Subcutaneous adipose tissue (tissue), 4 donors: ENCODE data around the gene SPTBN5. TPM values are rescaled to one million over a fixed set of nuclear protein-coding genes. Genes with fewer than 3 reads are reported as not detected.

Source experiments
- CTCF ChIP-seq: fragments of 450-650 bp; IDR thresholded peaks from one replicate; pipeline ENCODE4 v1.5.1; 2016; ENCODE audit warnings: low read depth, mild to moderate bottlenecking, control low read depth, antibody characterized with exemption, moderate library complexity
- total RNA-seq, 4 donors: library from RNA; depleted of rRNA; stranded (reverse); fragments of >200 nt; gene quantifications; one replicate each; pipeline ENCODE4 v1.1.0, GENCODE V29; 2016

The SPTBN5 gene
- total RNA-seq, 4 donors from 2014 or later = 0.17 to 1.5 (median 0.52) TPM

- TF ChIP-seq CTCF = no peak
Observed at GRCh38 chr15:41908736-41909461, 15.0 kb upstream of the SPTBN5 start.

GRCh38 chr15:41907141-41907540, 13.3 kb upstream of the SPTBN5 start:
- no peak for TF ChIP-seq CTCF

- no peak for TF ChIP-seq CTCF
Observed at GRCh38 chr15:41906608-41907007, 12.8 kb upstream of the SPTBN5 start.

- no peak for TF ChIP-seq CTCF
Observed at GRCh38 chr15:41905036-41905793, 11.4 kb upstream of the SPTBN5 start.

- no peak for TF ChIP-seq CTCF
Observed at GRCh38 chr15:41904541-41905005, 10.7 kb upstream of the SPTBN5 start.

- no peak for TF ChIP-seq CTCF
Observed at GRCh38 chr15:41903782-41904181, 9.9 kb upstream of the SPTBN5 start.

- no peak for TF ChIP-seq CTCF
Observed at GRCh38 chr15:41901431-41901830, 7.6 kb upstream of the SPTBN5 start.
